GM18868 (cell line): ENCODE data around the gene ACTR3.
A peak's percentile ranks its signal among the peaks of the same experiment; 100 is the strongest.
"Not testable (repeated sequence)": the region's sequence is repeated elsewhere in the genome, so short reads cannot be mapped to it uniquely, and the experiment has no call there.

Source experiments
- ATAC-seq: cut with Tn5 transposase; IDR thresholded peaks from one replicate; pipeline ENCODE4 v1.9.1; 2021; ENCODE audit warnings: mild to moderate bottlenecking, moderate library complexity; ENCODE audit not compliant: unreplicated experiment

Gene ACTR3

DNA sequence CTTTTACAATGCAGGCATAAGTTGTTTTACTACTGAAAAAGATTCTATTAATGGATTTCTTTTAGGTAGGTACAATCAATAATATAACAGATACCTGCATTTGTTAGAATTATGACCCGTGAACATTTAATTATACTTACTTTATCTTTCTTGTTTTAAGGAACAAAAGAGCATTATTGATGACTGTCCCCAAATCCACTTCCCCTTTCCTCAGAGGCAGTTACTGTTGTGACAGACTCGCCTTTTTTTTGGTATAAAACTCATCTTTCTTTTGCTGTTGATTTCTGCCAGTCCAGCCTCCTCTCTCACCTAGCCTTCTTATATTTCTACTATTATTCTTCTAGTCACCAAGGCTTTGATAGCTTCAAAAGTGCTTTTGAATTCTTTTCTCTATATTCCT lies 12.1 kb downstream of the ACTR3 start:
- ATAC-seq = peak; percentile 45

DNA sequence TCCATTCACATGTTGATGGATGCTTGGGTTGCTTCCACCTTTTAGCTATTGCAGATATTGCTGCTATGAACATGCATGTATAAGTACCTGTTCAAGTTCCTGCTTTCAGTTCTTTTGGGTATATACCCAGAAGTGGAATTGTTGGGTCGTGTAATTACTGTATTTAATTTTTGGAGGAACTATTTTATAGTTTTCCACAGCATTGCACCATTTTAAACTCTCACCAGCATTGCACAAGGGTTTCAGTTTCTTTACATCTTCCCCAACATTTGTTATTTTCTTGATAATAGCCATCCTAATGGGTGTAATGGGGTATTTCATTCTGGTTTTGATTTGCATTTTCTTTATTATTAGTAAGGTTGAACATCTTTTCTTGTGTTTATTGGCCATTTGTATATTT lies 16.0 kb downstream of the ACTR3 start:
- ATAC-seq = no peak

DNA sequence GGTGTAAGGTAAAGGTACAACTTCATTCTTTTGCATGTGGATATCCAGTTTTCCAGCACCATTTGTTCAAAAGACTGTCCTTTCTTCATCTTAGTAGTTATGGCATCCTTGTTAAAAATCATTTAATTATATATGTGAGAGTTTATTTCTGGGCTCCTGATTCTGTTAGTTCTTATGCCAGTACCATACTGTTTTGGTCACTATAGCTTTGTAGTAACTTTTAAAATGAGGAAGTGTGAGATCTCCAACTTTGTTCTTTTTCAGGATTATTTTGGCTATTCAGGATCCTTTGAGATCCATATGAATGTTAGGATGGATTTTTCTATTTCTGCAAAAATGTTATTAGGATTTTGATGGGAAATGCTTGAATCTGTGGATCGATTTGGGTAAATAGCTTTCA lies 16.8 kb downstream of the ACTR3 start:
- ATAC-seq = no peak

DNA sequence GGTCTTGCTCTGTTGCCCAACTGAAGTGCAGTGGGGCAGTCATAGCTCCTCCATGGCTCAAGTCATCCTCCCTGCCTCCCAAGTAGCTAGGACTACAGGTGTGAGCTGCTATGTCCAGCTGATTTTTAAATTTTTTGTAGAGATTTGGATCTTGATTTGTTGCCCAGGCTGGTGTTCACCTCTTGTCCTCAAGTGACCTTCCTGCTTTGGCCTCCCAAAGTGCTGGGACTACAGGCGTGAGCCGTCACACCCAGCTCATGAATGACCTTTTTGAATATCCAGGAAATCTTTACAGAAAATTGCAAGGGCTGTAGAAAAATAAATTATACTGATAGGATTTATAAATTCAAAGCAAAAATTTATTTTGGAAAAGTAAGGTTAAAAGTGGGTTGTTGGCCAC lies 17.4 kb downstream of the ACTR3 start:
- no peak for ATAC-seq

DNA sequence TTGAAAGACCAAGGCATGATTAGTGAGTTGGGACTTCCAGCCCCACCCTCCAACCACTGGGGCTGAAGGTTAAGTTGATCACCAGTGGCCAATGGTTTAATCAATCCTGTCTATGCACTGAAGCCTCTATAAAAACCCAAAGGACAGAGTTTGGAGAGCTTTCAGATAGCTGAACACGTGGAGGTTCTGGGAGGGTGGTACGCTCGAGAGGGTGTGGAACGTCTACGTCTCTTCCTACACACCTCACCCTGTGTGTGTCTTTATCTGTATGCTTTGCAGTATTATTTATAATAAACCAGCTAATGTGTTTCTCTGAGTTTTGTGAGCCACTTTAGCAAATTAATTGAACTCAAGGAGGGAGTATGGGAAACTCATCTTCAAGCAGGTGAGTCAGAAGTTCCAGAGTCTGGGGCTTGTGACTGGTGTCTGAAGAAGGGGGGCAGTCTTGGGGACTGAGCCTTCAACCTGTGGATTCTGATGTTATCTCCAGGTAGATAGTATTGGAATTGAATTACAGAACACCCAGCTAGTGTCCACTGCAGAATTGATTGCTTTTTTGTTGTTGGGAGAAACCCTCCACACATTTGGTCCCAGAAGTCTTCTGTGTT lies 20.3 kb downstream of the ACTR3 start:
- ATAC-seq = peak; percentile 59

DNA sequence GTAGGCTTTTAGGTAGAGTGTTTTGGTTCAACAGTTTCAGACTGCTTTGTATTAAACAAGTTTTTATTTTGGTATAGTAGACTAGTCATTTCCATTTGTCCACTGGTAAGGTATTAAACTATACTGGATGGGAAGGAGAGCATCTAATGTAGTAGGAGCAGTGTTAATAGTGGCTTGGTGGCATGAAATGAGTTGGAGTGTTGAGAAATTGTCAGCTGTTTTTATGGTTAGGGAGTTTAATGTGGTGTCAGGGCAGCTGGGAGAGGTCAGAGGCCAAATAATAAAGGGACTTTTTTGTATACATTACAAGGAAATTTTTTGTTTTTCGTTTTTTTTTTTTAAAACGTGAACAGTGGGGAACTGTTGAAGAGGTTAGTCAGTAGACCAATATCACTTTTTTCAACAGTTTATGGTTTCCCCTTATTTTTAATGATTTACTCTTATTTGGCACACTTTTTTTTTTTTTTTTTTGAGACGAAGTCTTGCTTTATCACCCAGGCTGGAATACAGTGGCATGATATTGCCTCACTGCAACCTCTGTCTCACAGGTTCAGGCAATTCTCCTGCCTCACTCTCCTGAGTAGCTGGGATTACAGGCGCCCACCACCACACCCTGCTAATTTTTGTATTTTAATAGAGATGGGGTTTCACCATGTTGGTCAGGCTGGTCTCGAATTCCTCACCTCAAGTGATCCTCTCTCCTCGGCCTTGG lies 21.2 kb downstream of the ACTR3 start:
- ATAC-seq = peak; percentile 35

DNA sequence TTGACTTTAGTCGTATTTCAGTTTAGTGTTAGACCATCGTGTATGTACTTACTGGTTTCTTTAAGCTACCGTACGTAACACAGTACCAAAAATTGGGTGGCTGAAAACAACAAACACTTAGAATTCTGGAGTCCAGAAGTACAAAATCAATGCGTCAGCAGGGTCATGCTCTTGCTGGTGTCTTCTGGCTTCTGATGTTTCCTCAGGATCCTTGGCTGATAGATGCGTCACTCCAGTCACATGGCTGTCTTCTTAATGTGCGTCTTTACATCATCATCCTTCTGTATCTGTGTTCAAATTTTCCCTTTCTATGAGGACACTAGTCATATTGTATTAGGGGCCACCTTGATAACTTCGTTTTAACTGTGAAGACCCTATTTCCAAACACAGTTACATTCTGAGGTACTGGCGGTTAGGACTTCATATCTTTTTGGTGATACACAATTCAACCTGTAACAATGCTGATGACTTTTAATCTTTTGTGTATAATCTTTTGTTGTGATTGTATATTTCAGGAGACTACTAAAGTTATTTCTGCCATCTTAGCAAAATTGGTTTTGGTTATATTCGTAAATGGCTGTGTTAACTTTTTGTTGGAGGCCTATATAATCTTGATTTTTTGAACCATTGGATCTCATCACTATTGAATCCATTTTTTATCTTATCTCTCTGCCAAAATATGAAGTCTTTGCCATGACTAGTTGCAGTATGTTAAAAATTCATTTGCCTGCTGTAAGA lies 25.4 kb downstream of the ACTR3 start:
- no peak for ATAC-seq

DNA sequence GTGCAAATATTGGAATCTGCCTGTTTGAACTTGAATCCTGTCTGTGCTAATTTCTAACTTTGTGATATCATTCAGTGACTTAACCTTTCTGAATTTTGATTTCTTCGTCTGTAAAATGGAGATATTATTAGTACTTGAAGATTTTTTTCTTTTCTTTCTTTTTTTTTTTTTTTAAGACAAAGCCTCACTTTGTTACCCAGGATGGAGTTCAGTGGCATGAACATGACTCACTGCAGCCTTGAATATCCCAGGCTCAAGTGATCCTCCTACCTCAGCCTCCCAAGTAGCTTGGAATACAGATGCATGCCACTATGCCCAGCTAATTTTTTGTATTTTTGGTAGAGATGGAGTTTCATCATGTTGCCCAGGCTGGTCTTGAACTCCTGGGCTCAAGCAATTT lies 28.3 kb downstream of the ACTR3 start:
- no peak for ATAC-seq

DNA sequence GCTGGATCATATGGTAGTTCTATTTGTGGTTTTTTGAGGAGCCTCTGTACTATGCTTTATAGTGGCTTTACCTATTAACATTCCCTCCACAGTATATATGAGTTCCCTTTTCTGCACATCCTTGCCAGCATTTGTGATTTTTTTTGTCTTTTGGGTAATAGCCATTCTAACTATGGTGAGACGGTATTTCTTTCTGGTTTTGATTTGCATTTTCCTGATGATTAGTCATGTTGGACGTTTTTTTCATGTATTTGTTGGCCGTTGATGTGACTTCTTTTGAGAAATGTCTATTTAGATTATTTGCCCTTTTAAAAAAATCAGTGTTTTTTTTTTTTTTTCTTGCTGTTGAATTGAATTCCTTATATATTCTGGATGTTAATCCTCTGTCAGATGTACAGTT lies 31.1 kb downstream of the ACTR3 start:
- ATAC-seq = no peak

DNA sequence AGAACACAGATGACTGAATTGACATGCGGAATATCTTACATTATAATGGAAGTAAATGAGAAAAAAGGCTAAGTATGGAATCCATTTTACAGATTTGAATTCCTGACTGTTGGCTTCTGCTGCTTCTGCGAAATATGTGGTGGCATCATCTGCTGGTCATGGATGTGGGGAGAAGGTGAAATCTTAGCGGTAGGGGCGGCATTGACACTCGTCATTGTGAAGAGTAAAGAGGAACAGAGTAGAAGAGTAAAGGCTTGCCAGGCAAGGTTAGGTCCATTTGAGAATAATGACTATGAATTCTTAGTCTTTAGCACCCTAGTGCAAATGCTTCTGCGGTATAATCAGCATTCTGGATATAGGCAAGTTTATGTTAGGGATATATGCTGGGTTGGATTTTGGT lies 32.4 kb downstream of the ACTR3 start:
- ATAC-seq = peak; percentile 30

DNA sequence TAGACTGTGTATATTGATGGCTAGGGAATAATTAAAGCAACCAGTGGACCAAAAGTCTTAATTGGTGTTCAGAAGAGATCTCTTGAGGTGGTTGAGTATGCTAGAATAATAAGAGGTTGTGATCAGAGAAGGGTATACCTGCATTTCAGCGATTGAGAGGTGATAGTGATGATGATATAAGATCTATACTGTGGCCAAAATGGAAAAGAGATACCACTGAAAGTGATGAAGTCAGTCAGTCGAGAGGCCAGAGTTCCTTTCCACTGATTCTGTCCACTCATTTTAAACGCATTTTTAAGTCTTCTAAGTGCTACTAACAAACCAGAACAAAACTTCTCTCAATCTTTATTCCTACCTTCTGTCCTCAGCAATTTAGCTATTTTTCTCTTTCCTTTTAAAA lies 32.9 kb downstream of the ACTR3 start:
- peak; percentile 30 for ATAC-seq

DNA sequence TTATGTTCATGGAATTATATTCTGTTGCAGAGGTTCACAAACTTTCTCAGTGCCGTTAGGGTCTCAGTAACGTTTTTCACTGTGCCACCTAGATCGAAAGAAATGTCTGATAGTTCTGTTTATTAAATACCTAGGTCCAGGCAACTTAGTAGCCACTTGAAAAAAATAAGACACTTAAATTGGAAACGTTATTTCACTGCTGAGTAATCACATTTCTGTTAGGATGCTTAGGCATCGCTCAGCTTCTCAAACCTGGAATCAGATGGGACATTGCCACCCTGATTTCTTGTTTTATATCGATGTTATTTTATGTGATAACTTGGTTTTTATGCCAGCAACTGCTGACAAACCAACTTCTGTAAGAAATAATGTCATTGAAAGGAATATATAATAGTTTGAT lies 36.0 kb downstream of the ACTR3 start:
- no peak for ATAC-seq

DNA sequence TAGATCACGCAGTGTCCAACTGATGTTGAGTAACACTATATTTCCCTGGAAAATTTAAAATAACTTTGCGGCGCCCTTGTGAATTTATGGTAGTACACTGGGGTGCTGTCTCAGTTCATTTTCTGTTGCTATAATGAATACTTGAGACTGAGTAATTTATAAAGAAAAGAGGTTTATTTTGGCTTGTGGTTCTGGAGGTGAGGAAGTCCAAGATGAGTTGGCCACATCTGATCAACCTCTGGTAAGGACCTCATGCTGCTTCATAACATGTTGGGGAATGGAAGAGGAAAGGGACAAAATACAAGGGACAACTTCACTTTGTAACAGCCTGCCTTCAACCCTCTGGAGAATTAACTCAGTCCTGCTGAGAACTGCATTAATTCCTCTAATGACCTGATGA lies 36.4 kb downstream of the ACTR3 start:
- ATAC-seq = no peak

DNA sequence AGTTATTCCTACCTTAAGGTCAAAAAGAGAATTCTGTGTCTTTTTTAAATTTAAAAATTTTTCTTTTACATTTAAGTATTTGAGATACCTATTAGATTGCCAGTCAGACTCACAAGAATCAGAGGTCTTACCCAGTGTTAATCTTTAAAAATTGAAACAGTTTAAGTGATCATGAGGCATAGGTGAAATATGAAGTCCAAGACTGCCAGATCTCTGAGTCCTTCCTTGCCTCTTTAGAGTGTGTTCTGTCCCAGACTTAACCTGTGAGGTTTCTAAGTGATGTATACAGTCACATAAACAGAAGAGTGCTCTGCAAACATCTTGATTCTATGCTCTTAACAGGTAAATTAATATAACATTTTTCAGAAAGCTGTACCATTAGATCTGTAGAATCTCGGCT lies 40.6 kb downstream of the ACTR3 start:
- ATAC-seq = no peak

DNA sequence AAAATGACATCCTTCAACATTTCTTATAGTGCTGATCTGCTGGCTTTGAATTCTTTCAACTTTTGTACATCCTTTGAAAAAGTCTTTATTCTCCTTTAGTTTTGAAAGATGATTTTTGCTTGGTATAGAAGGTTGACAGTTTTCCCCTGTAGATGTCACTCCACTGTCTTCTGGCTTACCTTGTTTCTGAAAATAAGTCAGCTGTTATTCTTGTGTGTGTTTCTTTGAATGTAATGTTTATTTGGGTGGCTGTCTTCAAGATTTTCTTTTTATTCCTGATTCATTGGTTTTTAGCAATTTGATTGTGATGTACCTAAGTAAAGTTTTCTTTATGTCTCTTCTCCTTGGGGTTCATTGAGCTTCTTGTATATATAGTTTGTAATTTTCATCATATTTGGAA lies 47.6 kb downstream of the ACTR3 start:
- ATAC-seq = no peak

DNA sequence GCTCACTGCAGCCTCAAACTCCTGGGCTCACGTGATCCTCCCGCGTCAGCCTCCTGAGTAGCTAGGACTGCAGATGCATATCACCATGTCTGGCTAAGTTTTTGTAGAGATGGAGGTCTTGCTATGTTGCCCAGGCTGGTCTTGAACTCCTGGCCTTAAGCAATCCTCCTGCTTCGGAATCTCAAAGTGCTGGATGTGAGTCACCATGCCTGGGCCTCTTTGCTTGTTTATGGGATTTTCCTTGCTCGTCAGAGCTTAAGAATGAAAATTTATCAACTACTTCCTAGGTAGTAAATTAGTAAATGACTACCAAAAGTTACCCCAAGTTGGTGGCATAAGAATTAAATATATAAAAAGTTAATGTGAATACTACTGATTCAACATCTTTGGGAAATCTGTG lies 51.0 kb downstream of the ACTR3 start:
- no peak for ATAC-seq

DNA sequence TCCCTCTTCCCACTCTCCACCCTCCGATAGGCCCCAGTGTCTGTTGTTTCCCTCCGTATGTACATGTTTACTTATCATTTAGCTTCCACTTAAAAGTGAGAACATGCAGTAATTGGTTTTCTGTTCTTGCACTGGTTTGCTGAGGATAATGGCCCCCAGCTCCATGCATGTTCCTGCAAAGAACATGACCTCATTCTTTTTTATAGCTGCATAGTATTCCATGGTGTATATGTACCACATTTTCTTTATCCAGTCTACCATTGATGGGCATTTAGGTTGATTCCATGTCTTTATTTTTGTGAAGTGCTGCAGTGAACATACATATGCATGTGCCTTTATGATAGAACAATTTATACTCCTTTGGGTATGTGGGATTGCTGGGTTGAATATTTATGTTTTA lies 55.9 kb downstream of the ACTR3 start:
- not testable (repeated sequence) for ATAC-seq

DNA sequence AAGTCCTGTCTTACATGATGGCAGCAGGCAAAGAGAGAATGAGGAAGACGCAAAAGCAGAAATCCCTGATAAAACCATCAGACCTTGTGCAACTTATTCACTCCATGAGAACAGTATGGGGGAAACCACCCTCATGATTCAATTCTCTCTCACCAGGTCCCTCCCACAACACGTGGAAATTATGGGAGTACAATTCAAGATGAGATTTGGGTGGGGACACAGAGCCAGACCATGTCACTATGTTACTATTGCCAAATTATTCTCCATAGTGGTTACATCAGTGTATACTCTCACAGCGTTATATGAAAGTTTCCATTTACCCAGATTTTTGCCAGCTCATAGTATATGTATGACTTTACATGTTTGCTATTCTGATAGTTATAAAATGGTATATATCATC lies 61.0 kb downstream of the ACTR3 start:
- ATAC-seq = not testable (repeated sequence)

DNA sequence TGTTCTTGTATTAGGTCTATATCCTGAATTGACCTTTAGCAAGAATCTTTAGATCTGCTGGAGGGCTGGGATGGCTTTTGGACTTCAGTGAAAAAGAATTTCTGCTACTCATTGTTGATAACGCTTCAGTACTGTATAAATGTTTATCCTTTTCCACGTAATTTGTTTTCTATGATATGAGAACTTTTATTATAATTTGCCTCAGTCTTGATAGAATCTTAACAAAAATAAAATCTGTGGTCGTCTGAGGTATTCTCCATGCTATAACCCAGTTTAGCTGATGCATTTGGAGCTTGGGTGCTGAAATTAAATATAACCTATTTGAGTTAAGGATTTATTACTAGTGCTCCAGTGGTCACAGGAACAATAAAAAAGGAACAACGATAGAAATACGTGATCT lies 71.1 kb downstream of the ACTR3 start:
- ATAC-seq = no peak

DNA sequence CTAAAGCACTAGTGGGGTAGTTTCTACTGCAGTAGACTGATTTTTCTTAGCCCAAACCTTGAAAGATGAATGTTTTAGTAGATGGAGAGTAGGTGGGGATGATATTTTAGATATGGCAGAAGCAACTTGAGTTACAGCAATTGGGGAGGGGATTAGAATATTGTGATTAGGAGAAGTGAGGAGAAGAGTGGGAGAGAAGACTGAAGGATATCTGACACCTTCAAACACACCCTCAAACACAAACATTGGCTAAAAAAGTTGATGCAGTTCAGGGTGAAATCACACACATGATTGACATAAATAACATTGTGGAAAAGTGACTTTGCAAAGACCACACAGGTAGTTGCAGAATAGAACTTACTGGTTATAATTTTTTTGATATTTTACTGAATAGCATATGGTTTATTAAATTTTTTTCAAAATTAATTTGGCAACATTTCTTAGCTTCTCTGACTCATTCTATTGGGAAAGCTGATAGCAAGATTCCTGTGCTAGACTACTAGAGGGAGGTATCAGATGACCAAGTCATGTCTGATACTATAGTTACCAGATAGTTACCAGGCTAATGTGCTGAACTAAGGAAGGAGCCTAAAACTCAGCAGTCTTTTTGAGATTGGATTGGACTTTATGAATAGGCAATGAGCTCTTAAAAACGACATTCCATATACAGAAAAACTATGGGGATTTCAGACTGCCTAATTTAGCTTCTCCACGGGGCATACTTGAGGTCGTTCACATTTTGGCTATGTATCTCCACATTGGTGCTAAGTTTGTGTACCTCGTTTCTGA lies 73.0 kb downstream of the ACTR3 start:
- ATAC-seq = no peak

DNA sequence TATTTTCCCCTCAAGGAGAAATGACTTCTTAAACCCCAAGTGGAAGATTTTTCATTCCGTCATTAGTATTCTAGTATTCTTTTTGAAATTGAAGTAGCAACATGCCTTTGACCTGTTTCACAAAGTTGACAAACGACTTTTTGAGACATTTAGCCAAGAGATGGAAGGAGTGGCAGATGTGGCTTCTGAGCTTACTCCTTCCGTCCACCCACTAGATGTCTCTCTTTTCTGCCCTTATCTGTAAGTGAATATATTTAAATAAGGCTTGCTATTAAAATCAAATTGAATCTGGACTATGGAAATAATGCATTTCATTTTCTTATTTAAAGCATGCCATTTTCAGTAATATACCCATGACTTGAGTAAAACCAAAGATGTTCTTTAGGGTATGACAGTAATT lies 74.1 kb downstream of the ACTR3 start:
- no peak for ATAC-seq

DNA sequence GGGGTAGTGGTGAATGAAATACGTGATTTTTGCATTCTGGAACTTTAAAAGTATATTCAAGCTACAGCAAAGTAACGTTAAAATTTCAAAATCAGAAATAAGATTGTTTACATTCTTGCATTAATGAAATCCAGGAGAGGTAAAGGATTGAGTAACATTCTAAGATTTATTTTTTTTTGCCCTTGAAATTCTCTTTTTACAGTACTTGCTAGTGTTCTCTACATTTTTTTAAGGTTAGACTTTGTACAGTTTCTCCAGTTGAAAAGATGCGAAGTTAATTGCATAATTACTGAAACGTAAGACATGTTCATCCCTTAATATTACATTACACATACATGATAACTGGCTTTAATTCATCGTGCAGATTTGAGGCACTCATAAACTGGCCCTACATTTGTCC lies 74.5 kb downstream of the ACTR3 start:
- no peak for ATAC-seq
